Breast epithelium (tissue), 4 donors: Measurements from ENCODE around the gene MAP3K5. TPM values are rescaled to one million over a fixed set of nuclear protein-coding genes. Genes with fewer than 3 reads are reported as not detected.

Source experiments
- DNase-seq, 2 donors: peaks; one replicate each; pipeline ENCODE4 v3.0.0-alpha.2; 2019; ENCODE audit warnings: low spot score in 2 of 2
- H3K27ac ChIP-seq, 2 donors: fragments of 200-600 bp; sonication (generic) in 1 of 2; one replicate each; pipeline ENCODE4 v1.5.1; 2016 to 2019; ENCODE audit warnings: mild to moderate bottlenecking in 1 of 2
- H3K27me3 ChIP-seq, 2 donors: fragments of 200-600 bp; sonication (generic) in 1 of 2; one replicate each; pipeline versions ENCODE4 v1.5.1 to v1.6.0; 2017 to 2019; ENCODE audit warnings: control low read depth in 1 of 2, mild to moderate bottlenecking in 1 of 2
- H3K36me3 ChIP-seq: fragments of 200-600 bp; one replicate; pipeline ENCODE4 v1.5.1; 2019
- H3K4me1 ChIP-seq, 2 donors: fragments of 200-600 bp; sonication (generic); one replicate each; pipeline ENCODE4 v1.5.1; 2016 to 2019; ENCODE audit warnings: control low read depth in 1 of 2
- H3K4me3 ChIP-seq, 3 donors: fragments of 200-600 bp; sonication (generic); 1 replicate in 2 of 3; 2 replicates in 1 of 3; pipeline ENCODE4 v1.5.1; 2016 to 2019; ENCODE audit warnings: mild to moderate bottlenecking in 3 of 3, moderate library complexity in 2 of 3
- H3K9me3 ChIP-seq, 2 donors: fragments of 200-600 bp; sonication (generic) in 1 of 2; one replicate each; pipeline ENCODE4 v1.5.1; 2016 to 2019; ENCODE audit warnings: control low read depth in 1 of 2
- CTCF ChIP-seq, 3 donors: fragments of 450-650 bp; IDR thresholded peaks; one replicate each; pipeline ENCODE4 v1.5.1; 2016 to 2017; ENCODE audit warnings: antibody characterized with exemption in 3 of 3, mild to moderate bottlenecking in 3 of 3, moderate library complexity in 3 of 3
- POLR2A ChIP-seq: fragments of 450-650 bp; IDR thresholded peaks from one replicate; pipeline ENCODE4 v1.6.1; 2016; ENCODE audit warnings: antibody characterized with exemption, mild to moderate bottlenecking, moderate library complexity
- POLR2AphosphoS5 ChIP-seq, 3 donors: sonication (generic); formaldehyde crosslinking; IDR thresholded peaks; one replicate each; pipeline ENCODE4 v1.6.1; 2017; ENCODE audit warnings: antibody characterized with exemption in 3 of 3
- intact Hi-C: fragments of 100-400 bp; cut with DNase I; formaldehyde crosslinking; loops from one replicate; pipeline ENCODE4 v1.15.1; 2023; ENCODE audit warnings: low total_unique reads
- total RNA-seq, 3 donors: library from RNA; depleted of rRNA; stranded (reverse); fragments of >200 nt; gene quantifications; one replicate each; pipeline ENCODE4 v1.1.0, GENCODE V29; 2016

MAP3K5 gene
- total RNA-seq, 3 donors from 2014 or later, result 18.6 to 40.0 (median 33.2) TPM

GRCh38 chr6:136549300-136550044, 242.8 kb downstream of the MAP3K5 start:
- Histone ChIP-seq H3K27me3 (no peaks in the 10 kb centered on the region), H3K27ac (peak overlapping the region; percentile 94 to 95), H3K9me3 (no peaks in the 10 kb centered on the region), H3K36me3 (no peaks in the 10 kb centered on the region), H3K4me3 (peak overlapping the region; percentile 70 to 81 (median 76)), H3K4me1 (peaks cover 0 to 4% of the 10 kb centered on the region in 2 donors)
- intact Hi-C loops, result no loop called here
- no peak for DNase-seq
- TF ChIP-seq CTCF (IDR thresholded peaks at IDR 0.05) (no peak), POLR2AphosphoS5 (IDR thresholded peaks at IDR 0.05) (no peak), POLR2A (no peak)

- H3K4me1 ChIP-seq, result peaks cover 0 to 4% of the 10 kb centered on the region in 2 donors
- no peaks in the 10 kb centered on the region for H3K36me3 ChIP-seq
- no peaks in the 10 kb centered on the region for H3K27me3 ChIP-seq
- DNase-seq, result no peak
- intact Hi-C loops, result no loop called here
- peak overlapping the region in 2 of 3 donors; percentile 76 to 81 for H3K4me3 ChIP-seq
- no peaks in the 10 kb centered on the region for H3K9me3 ChIP-seq
- no peak for TF ChIP-seq POLR2AphosphoS5 (IDR thresholded peaks at IDR 0.05)
- no peak for TF ChIP-seq POLR2A
- TF ChIP-seq CTCF (IDR thresholded peaks at IDR 0.05), result no peak
- peak overlapping the region in 1 of 2 donors; percentile 94 for H3K27ac ChIP-seq
Observed at GRCh38 chr6:136548582-136549299, 243.5 kb downstream of the MAP3K5 start.

- H3K27me3 ChIP-seq, result no peaks in the 10 kb centered on the region
- no peak overlapping the region for H3K4me3 ChIP-seq
Observed at GRCh38 chr6:136547871-136548270, 244.4 kb downstream of the MAP3K5 start.

GRCh38 chr6:136547336-136547735, 244.9 kb downstream of the MAP3K5 start:
- DNase-seq, result no peak
- intact Hi-C loops, result no loop called here
- no peak for TF ChIP-seq POLR2AphosphoS5 (IDR thresholded peaks at IDR 0.05)
- TF ChIP-seq POLR2A, result no peak
- peak; percentile 31 to 63 (median 61) for TF ChIP-seq CTCF (IDR thresholded peaks at IDR 0.05)
- H3K36me3 ChIP-seq, result no peaks in the 10 kb centered on the region
- H3K4me3 ChIP-seq, result no peak overlapping the region
- no peaks in the 10 kb centered on the region for H3K9me3 ChIP-seq
- H3K27me3 ChIP-seq, result no peaks in the 10 kb centered on the region
- no peak overlapping the region for H3K27ac ChIP-seq
- peaks cover 0 to 4% of the 10 kb centered on the region in 2 donors for H3K4me1 ChIP-seq

More at GRCh38 chr6:136547871-136548270, 244.4 kb downstream of the MAP3K5 start:
- H3K27ac ChIP-seq, result no peak overlapping the region
- H3K4me1 ChIP-seq, result peaks cover 0 to 4% of the 10 kb centered on the region in 2 donors
- no peaks in the 10 kb centered on the region for H3K9me3 ChIP-seq
- no peaks in the 10 kb centered on the region for H3K36me3 ChIP-seq
- no peak for TF ChIP-seq POLR2AphosphoS5 (IDR thresholded peaks at IDR 0.05)
- no peak for TF ChIP-seq POLR2A
- no peak for TF ChIP-seq CTCF (IDR thresholded peaks at IDR 0.05)
- DNase-seq, result no peak
- intact Hi-C loops, result no loop called here

- H3K9me3 ChIP-seq, result no peaks in the 10 kb centered on the region
- no peaks in the 10 kb centered on the region for H3K36me3 ChIP-seq
- H3K4me1 ChIP-seq, result peaks cover 0 to 4% of the 10 kb centered on the region in 2 donors
- no peak for DNase-seq
- no peaks in the 10 kb centered on the region for H3K27me3 ChIP-seq
- intact Hi-C loops, result no loop called here
- TF ChIP-seq POLR2AphosphoS5 (IDR thresholded peaks at IDR 0.05), result no peak
- TF ChIP-seq POLR2A, result no peak
- no peak for TF ChIP-seq CTCF (IDR thresholded peaks at IDR 0.05)
- no peak overlapping the region for H3K27ac ChIP-seq
- no peak overlapping the region for H3K4me3 ChIP-seq
Observed at GRCh38 chr6:136546331-136546730, 245.9 kb downstream of the MAP3K5 start.
